ENCODE data around the gene TLK1.

Gene TLK1

DNA sequence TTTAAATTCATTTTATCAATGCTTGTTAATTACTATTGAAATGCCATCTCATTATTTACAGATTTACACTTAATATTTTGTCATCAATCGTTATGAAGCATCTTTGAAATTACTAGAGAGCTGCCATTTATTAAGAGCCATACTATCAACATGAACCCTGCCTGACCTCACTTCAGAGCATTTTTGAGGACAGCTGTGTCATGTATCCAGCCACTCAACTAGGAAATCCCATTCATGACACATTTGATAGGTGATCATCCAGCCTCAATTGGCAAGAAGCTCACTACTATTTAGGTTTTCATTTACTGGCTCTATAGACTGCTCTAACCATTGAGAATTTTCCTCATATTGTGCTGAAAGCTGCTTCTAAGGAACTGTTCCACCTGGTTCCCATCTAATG lies 40.6 kb upstream of the TLK1 start:
- TF ChIP-seq, protein P1, sequence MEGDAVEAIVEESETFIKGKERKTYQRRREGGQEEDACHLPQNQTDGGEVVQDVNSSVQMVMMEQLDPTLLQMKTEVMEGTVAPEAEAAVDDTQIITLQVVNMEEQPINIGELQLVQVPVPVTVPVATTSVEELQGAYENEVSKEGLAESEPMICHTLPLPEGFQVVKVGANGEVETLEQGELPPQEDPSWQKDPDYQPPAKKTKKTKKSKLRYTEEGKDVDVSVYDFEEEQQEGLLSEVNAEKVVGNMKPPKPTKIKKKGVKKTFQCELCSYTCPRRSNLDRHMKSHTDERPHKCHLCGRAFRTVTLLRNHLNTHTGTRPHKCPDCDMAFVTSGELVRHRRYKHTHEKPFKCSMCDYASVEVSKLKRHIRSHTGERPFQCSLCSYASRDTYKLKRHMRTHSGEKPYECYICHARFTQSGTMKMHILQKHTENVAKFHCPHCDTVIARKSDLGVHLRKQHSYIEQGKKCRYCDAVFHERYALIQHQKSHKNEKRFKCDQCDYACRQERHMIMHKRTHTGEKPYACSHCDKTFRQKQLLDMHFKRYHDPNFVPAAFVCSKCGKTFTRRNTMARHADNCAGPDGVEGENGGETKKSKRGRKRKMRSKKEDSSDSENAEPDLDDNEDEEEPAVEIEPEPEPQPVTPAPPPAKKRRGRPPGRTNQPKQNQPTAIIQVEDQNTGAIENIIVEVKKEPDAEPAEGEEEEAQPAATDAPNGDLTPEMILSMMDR (IDR thresholded peaks at IDR 0.05; ENCODE audit: borderline replicate concordance, insufficient read depth, low read depth, low read length), result no peak

DNA sequence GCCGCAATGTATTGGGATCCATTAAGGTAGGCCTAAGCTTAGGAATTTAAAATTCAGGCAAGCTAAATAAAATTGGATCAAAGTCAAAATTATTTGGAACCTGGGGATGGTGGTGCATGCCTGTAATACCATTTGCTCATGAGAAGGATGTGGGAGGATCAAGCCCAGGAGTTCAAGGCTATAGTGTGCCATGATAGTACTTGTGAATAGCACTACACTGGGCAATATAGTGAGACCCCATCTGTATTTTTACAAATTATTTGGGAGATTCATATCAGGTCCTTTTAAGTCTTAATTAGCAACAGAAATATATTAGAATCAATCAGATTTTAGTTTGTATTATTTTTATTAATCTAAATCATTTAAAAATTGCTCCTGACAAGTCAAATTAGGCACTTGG lies 39.8 kb upstream of the TLK1 start:
- no peak overlapping the region for H3K4me3 ChIP-seq (ENCODE audit: low read depth, low read length)
- TF ChIP-seq, protein P1 (IDR thresholded peaks at IDR 0.05; ENCODE audit: borderline replicate concordance, insufficient read depth, low read depth, low read length), result no peak

More for the DNA sequence above, 40.6 kb upstream of the TLK1 start:
- no peak overlapping the region for H3K4me3 ChIP-seq (ENCODE audit: low read depth, low read length)

DNA sequence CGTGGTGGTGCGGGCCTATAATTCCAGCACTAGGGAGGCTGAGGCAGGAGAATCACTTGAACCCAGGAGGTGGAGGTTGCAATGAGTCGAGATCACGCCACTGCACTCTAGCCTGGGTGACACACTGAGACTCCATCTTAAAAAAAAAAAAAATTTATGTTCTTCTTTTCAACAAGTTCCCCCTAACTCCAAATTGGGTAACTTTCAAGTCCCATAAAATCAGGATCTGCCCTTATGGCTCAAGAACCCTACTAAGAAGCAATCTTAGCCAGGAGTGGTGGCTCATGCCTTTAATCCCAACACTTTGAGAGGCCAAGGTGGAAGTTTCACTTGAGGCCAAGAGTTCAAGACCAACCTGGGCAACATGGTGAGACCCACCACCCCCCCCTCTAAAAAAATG lies 30.3 kb upstream of the TLK1 start:
- TF ChIP-seq, protein P1 (IDR thresholded peaks at IDR 0.05; ENCODE audit: borderline replicate concordance, insufficient read depth, low read depth, low read length), result no peak
- H3K4me3 ChIP-seq (ENCODE audit: low read depth, low read length), result no peak overlapping the region

DNA sequence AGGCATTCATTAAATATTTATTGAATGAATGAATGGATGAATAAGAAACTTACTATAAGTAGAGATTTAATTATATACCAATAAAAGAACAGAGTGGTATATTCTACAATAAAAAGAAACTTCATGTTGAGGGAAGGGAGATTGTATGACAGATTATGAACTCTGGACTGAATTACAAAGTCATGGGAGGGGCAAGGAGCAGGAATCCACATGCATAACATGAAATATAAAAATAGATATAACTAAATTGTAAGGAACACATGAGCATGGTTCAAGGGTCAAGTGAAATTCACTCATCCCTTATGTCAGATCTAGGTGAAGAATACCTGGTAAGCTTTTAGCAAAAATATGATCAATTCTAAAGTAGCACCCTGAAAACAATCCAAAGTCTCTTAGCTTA lies 27.1 kb upstream of the TLK1 start:
- TF ChIP-seq, protein P1 (IDR thresholded peaks at IDR 0.05; ENCODE audit: borderline replicate concordance, insufficient read depth, low read depth, low read length), result no peak
- H3K4me3 ChIP-seq (ENCODE audit: low read depth, low read length), result no peak overlapping the region

DNA sequence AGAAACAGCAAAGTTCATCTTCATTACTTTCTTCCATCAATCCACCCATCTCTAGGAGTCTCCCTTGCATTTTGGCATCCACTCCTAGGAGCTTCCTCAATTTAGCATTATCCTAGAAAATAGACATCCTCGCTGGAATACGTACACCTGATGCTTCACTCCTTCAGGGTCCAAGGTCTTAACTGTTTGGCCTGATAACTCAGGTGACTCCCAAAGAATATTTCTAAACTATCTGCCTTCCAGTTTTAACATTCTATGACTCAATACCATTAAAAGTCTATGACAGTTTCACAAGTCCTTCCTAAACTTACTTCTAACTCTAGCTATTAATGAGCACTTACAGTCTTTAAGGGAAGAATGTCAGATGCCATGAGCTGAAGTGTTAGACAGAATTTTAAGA lies 26.5 kb upstream of the TLK1 start:
- TF ChIP-seq, protein P1 (IDR thresholded peaks at IDR 0.05; ENCODE audit: borderline replicate concordance, insufficient read depth, low read depth, low read length), result no peak
- no peak overlapping the region for H3K4me3 ChIP-seq (ENCODE audit: low read depth, low read length)

DNA sequence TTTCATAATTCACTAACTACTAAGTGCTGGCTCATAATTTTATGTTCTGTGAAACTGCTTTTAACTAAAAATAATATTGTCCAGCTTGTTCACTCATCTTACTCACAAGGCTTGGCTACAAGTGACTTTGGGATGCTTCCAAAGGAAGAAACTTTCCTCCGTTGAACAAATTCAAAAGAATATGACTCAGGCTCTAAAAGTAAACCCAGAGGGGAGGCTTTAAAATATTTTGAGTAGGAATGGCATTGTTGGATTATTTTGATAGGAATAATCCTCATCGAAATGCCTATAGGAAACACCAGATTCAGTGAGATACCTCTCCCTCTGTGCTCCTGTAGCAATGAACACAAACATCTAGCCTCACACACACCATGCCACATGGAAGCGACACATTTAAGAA lies 25.2 kb upstream of the TLK1 start:
- H3K4me3 ChIP-seq (ENCODE audit: low read depth, low read length), result no peak overlapping the region
- TF ChIP-seq, protein P1 (IDR thresholded peaks at IDR 0.05; ENCODE audit: borderline replicate concordance, insufficient read depth, low read depth, low read length), result no peak

DNA sequence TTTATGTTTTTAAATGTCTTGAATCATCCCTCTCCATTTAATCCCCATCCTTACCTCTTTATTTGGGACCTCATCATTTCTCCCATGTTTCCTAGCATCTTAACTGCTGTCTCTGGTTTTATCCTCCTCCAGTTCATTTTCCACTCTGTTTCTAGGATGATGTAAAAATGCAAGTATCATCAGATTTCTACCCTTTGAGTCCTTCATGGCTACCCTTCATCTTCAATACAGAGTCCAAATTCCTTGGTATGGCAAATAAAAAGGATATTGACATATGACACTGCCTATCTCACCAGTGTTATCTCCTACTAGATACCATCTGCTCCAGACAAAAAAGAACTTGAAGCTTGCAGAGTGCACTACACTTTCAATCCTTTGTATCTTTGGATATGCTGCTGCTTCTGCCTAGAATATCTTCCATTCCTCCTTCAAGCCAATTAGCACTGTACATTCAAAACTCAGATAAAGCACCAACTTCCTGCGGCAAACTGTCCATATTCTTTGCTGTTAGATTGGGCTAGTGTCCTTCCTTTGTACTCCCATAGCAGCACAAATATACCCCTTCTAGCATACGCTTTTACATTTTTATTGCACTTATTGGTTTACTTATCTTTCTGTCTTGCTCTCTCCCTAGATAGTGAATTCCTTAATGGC lies 24.6 kb upstream of the TLK1 start:
- H3K4me3 ChIP-seq (ENCODE audit: low read depth, low read length), result no peak overlapping the region
- TF ChIP-seq, protein P1 (IDR thresholded peaks at IDR 0.05; ENCODE audit: borderline replicate concordance, insufficient read depth, low read depth, low read length), result no peak
